ENCODE measurements around the gene ABAT.
"Not testable (repeated sequence)": the region's sequence is repeated elsewhere in the genome, so short reads cannot be mapped to it uniquely, and the experiment has no call there.

The ABAT gene

DNA sequence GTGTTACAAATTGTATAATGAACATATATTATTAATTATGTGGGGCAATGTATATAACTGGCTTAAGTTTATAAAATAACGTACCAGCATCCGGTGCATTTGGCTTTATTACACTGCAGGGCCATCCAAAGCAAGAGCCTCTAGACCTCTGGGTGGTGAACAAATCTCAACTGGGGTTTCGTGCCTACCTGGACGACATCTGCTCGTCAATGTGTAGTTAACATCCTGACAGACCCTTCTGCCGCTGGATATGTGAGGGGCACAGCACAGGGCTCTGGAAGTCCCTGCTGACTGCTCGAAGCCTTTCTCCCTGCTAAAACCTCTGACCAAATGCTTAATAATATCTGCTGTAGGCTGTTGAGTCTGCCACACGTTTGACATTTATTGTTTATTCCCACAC lies 120.7 kb downstream of the ABAT start:
- DNase-seq: no peak

DNA sequence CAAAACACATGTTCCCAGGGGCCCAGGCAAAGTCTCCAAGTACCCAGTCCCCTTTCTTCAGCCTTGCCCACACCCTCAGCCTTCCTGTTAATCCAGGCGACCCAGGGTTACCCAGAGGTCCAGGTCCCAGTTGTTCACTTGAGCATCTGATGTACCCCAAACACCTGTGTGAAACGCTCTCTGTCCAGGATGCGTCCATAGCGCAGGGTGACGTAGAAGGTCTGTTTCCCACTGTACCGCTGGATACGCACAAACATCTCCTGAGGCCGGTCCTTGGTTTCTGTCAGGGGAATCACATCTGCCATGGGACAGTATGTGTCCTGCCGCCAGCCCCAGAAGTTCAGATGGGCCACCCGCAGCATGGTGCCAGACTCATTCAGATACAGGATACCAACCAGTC lies 121.4 kb downstream of the ABAT start:
- no peak for DNase-seq

DNA sequence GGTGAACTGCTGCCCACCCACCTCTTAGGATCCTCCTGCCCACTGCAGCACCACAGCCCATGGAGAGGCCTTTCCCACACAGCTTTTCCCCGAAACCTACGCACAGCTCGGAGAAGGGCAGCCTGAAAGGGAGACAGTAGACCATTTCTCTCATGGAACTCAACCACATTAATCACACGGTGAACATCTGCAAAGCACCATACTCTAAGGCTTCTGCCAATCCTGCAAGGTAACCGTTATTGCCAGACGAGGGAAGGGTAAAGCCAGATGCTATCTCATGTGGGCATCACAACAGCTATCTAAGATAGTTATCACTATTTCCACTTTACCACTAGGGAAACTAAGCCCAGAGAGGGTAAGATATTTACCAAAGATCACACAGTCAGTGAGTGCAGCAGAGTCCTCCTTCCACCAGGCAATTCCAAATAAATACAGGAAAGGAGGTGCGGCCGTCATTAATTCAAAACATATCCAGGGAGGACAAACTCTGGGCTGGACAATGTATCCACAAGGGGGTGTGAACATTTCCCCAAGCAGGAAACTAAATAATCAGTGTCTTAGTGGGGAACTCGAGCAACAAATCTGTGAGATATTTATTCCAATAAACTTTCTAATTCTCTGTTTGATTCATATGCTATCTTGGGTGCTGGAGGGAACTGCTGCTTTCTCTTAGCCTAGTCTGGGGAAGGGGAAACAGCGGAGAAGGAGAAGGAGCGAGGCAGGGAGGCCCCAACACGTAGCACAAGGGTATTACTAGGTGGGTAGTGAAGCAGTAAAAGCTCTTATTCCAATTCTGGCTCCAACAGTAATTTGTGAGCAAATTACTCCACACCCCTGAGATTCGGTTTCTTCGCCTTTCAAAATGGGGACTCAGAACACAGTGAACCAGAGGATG lies 122.3 kb downstream of the ABAT start:
- DNase-seq: no peak

DNA sequence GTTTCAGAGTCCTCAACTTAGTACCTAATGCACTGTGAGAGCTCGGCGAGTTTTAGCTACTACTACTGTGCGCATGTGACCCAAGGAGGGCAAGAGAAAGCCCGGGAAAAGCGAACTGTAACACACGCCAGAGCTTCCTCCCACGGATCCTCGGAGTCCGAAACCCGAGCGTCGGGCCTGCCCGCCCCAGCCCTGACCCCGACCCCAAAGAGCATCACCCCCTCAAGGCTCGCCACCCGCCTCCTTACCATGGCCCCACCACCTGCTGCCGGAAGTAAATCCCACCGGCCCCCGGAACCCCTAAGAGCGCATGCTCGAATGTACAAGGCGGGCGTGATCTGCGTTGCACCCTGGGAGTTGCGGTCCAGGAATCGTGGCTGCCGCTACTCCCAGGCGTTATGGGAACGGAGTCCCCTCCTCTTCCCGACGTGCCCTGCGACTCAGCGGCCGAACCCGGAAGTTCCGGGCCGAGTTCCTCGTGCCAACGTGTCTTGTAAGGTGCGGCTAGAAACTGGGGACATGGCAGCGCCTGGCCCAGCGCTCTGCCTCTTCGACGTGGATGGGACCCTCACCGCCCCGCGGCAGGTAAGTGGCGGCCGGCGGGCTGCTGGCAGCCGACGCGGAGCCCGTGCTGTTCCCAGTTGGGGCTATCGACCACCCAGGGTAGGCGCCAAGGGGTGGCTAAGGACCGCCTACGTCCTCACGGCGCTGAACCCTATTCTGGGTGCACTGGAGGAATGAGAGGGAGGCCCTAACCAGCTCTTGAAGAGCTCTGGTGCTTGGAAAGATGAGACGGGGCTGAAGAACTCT lies 123.2 kb downstream of the ABAT start, which contains the start of the genes PMM2 and TMEM186:
PMM2 (plus strand) TSS at position 476 of the 810 bp plus-strand sequence; CDS start at position 520, 44 bp downstream.
TMEM186 (minus strand) TSS at position 276 of the 810 bp plus-strand sequence; CDS start at position 251, 25 bp downstream.
- peak; percentile 97 for DNase-seq

DNA sequence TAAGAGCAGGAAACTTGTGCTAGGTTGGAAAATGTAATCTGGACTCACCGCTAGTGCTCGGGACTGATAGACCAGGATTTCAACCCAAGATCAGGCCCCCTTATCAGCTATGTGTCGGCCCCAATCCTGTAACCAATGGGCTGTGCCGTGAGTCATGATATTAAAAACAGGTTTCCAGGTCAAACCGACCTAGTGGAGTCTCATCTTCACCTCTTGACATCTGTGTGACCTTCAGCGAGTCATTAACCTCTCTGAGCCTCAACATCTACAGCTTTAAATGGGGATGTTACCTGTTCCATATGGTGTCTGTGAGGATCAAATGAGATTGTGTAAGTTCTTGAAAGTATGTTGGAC lies 123.7 kb downstream of the ABAT start:
- no peak for DNase-seq

DNA sequence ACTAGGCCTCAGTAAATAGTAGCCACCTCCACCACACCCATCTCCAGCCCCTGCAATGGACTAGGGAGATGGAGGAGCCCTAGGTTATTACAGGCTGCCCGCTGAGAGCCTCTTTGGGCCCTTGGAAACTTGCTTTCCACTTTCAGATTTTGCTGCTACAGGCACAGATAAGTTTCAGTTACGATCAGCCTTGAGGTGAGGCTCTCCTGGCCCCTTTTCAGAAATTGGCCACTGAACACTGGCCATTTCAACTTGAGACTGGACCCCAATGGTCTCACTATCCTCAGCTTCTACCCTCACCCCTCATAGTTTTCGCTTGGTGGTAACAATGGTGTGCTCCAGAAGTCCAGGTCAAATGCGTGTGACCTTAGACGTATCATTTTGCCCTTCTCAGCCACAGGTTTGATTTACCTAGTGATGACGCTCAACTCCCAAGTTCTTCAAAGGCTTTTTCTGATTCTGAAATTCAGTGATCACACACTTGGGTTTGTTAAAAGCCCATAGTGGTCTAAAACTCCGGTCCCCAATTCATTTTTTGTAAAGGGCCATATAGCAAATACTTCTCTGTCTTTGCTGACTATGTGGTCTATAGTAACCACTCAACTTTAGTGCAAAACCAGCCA lies 124.2 kb downstream of the ABAT start:
- DNase-seq: no peak

DNA sequence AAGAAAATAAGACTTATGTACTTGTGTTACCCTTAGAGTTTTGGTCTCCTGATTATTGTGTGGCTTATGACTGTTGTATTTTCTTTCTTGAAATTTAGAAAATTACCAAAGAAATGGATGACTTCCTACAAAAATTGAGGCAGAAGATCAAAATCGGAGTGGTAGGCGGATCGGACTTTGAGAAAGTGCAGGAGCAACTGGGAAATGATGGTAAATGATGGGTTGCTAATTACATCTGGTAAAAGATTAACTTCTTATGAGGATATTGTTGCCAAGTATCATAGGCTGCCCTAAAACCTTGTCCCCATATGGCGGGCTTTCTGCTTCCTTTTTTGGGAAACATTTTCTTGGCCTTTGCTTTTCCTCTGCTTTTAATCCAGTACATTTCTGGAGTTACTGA lies 127.3 kb downstream of the ABAT start:
- DNase-seq: no peak

DNA sequence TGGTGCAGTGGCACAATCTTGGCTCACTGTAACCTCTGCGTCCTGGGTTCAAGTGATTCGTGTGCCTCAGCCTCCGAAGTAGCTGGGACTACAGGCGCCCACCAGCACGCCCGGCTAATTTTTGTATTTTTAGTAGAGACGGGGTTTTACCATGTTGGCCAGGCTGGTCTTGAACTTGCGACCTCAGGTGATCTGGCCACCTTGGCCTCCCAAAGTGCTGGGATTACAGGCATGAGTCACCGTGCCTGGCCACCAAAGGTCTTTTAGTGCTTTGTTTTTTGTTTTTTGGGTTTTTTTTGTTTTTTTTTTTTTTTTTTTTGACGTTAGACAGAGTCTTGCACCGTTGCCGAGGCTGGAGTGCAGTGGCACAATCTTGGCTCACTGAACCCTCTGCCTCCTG lies 129.3 kb downstream of the ABAT start:
- DNase-seq: not testable (repeated sequence)

DNA sequence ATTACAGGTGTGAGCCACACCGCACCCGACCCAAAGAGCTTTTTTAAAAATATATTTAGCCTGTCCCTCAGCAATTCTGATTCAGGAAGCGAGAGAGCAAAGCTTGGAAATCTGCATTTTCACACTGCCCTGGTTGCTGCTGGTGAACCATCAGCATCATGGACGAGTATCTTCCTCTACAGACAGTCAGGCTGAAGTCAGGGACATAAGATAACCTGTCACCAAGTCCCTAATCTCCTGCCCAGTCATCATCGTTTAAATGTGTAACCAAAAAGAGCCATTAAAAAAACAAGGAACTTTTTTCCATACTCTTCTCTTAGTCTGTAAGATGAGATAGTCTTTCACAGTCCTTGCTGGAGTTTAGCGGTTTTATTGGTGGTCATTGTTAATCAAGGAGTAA lies 129.9 kb downstream of the ABAT start:
- DNase-seq: no peak

DNA sequence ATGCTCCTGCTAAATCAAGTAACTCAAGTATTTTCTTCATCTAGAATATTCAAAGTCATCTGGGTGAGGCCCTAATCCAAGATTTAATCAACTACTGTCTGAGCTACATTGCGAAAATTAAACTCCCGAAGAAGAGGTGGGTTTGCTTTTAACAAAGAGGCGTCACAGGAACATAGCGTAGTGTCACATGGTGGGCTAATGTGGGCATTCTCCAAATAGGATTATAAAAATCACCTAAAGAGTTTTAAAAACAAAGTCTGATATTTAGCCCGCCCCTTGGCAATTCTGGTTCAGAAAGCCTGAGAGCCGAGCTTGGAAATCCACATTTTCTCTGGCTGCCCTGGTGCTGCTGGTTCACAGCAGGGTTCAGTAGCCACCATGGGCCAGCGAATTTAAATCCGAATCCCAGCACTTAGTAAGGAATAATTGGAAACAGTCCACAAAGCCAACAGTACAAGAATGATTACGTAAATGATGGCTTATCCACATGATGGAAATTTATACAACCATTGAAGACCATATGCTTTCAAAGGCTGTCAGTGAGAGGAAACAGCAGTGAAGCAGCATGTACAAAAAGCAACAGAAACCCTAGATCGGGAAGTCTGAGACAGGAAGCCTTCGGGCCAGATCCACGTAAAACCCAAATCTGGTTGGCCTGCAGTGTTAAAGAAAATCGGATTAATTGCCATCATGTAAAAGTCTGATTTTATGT lies 132.0 kb downstream of the ABAT start:
- DNase-seq: no peak

DNA sequence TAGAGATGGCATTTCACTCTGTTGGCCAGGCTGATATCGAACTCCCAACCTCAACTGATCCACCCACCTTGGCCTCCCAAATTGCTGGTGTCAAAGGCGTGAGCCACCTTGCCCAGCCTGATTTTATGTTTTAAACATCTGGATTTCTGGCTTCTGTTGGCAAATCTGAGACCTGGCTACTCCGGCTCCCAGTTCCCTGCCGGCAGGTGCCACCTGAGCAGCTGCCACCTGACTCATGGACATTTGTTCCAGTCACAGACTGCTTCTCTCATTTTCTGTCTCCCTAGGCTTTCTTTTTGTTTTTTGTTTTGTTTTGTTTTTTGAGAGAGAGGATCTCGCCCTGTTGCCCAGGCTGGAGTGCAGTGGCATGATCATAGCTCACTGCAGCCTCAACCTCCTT lies 132.8 kb downstream of the ABAT start:
- DNase-seq: no peak

DNA sequence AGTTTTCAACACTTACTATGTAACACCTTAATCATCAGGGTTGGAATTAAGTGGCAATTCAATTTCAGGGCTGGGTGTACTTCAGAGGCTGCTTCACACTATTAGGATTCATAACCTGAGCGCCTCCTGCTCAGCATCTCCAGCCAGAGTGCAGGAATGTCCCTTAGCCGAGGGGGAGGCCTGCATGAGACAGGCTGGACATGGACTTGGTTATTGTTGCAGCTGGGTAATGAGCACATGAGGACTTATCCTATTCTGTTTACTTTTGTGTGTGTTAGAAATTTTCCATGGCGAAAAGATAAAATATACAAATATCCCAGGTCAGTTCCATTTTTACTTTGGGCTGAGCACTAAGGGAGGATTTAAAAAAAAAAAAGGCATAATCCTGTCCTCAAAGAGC lies 133.6 kb downstream of the ABAT start:
- no peak for DNase-seq

DNA sequence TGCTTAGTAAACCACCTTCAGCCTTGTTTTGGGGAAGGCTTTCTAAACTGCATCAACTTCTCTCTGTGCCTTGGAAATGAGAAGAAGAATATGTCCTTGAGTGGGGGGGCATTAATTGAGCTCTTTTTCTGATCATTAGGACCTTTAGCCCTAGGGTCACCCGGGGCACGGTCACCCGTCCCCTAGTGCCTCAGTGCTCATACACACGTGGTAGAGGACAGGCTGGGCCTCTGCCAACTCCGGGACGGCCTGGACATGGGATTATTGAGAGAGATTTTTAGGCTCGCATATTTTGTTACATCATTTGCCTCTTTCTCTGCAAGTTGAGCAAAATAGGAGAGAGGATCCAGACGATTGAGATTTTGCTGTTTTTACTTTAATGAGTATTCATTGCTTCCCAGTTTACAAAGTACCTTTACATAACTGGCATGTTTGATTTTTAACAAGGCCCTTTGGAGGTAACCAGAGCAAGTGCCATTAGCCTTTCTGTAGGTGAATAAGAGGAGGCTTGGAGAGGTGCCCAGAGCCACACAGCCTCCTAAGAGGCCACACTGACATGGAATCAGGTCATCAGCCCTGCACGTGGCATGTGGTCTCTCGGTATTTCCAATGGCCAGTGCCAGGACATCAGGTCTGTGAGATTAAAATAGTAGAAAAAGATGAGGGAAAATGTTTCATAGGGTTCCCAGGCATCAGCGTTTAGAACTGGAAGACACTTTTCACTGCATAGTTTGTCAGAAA lies 134.4 kb downstream of the ABAT start:
- no peak for DNase-seq

DNA sequence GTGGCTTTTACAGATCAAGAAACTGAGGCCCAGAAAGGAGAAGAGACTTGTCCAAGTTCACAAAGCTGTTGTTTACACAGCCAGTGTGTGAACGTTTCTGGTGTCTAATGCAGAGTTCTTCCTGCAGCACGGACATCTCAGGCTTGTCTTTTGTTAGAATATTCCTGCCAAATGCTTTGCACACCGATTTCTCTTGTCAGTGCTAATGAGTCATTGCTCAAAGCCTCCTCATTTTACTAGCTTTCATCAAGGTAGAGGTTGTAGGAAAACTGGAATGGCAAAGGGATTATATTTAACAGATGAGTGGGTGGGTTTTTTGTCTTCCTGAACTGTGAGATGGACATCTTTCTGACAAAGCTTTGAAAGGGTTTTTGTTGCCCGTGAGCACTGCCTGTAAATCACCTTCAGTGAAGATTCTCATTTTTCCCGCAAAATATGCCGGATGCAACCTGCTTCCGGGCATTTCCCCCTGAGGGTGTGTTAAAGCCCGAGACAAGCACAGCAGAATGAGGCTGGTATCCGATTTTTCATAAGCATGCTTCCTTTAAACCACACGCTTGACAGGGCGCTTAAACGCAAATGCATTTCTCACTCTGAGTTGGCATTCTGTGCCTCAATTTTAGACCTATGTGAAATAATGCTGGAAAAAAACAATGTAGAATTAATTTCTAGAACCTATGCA lies 137.9 kb downstream of the ABAT start:
- DNase-seq: no peak

DNA sequence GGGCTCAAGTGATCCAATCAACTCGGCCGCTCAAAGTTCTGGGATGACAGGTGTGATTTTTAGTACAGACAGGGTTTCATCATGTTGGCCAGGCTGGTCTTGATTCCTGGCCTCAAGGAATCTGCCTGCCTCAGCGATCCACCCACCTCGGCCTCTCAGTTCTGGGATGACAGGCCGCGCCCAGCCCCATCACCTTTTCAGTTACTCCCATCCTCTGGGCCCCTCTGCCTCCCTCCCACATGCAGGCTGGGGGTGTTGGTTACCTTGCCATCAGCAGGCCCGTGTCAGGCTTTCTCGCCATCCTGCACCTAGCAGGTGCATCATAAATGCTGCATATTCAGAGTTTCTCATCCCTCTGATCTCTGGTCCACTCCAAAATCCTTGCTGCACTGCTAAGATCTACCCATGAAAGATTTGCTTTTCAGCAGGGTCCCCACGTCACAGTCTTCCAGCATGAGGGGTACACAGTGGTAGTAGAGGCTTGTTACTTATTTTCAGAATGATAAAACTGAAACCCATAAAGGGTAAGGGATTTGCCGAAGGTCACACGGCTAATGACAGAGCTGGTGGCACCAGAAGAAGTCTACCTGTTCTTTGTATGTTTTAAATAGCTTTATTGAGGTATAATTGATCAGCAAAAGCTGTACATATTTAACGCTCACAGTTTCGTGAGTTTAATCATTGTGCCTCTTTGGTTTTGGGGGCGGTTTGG lies 139.8 kb downstream of the ABAT start:
- no peak for DNase-seq

DNA sequence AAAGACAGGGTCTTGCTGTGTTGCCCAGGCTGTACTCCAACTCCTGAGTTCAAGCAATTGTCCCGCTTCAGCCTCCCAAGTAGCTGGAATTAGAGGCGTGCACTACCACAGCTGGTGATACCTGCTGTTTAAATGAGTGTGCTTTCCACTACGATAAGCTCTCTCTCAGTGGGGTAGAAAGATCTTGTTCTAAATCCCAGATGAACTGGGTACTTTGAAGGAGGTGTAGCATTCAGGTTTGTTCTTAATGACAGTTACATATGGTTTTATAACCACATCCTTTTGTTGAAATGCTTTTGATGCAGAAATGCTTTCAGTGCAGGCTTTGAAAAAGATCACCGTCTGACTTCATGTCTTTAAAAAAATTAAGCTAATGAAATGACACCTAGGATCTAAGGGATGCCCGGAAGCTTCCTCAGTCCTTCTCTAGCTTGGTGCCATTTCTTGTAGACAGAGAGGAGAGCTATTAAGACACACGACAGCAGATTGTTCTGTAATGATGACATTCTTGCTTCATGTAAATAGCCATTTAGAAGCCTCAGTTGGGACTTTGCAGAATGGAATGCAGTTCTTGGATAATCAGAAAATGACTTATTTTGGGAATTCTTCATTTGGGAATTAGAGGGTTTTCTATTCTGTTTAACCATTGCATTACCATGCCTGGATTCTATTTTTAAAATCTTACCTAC lies 142.7 kb downstream of the ABAT start:
- DNase-seq: no peak

DNA sequence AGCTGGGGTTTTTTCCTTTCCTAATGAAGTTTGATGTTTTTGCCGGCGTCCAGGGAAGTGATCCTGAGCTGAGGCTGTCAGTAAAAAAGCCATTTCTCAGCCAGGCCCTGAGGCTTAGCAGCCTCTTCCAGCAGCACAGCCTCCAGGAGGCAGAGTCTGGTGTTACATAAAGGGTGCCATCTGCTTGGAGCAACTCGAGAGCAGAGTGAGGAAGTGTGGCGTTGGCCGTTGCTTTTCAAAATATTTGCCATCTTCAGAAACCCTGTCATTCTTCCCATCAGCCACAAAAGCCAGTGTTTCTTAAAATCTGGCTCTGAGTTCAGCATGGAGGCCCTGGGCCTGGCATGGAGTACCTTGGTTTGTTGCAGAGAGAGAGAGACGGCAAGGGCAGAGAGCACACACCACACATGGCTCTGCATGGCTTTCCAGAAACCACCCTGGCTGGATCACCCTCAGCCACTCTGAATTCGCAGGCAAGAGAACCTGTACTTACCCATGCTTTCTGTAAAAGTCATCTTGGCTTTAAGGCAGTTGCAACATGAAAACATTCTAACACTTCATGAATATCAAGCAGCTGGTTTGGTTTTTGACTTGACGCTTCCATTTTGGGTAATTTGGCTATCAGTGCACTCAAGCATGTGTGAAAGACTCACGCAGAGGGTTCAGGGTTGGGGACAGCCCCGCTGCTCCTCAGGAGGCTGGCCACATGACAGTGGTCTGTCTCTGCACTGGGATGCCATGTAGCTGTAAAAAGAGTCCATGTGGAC lies 144.3 kb downstream of the ABAT start:
- DNase-seq: no peak

DNA sequence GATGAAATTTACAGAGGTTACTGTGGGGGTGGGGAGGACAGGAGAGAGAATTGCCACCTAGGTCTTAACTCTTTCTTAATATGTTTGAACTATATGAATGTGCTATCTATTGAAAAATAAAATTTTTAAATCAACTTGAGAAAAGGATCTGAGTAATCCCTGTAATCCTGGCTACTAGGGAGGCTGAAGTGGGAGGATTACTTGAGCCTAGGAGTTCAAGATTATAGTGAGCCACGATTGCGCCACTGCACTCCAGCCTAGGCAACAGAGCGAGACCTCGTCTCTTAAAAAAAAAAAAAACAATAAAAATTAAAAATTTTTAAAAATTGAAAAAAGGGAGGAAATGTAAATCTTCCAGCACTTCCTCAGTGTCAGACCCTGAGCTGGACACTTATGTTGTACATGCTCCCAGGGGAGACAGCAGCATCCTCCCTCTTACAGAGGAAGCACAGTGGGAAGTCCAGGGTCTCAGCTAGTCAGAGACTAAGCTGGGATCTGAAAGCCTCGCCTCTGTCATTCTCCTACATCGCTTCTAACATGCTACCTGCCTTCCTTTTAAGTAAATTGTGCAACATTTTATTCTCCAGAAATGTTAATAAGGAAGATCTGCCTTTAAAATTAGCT lies 145.1 kb downstream of the ABAT start:
- no peak for DNase-seq

DNA sequence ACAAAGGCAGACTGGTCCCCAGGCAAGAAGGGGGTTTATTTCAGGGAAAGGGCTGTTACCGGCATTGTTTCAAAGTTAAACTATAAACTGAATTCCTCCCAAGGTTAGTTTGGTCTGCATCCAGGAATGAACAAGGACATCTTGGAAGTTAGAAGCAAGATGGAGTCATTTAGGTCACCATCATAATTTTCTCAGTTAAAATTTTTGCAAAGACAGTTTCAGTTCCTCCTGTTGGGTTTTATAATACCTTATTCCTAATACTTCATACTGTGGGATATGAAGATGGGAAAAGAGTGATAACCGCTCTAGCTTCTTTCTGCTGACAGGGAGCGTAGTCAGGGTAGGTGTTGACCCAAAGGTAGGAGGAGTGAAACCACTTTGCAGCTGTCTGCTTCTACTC lies 148.0 kb downstream of the ABAT start:
- DNase-seq: no peak

All from stimulated activated naive CD4-positive, alpha-beta T cell treated with Interleukin-2 at 50 U/mL for 16 hours (primary cell).